HK-2 (cell line): ENCODE results near the gene LORICRIN.
"Not testable (repeated sequence)": the region's sequence is repeated elsewhere in the genome, so short reads cannot be mapped to it uniquely, and the experiment has no call there.

ENCODE experiments used
- DNase-seq: peaks from one replicate; pipeline ENCODE4 v3.0.0-alpha.2; 2018; ENCODE audit not compliant: unreplicated experiment

LORICRIN gene

GRCh38 chr1:153259387-153259786, at the start of gene LORICRIN:
Gene LORICRIN (plus strand): TSS chr1:153259687. CDS start chr1:153260950, 1,263 bp downstream.
- DNase-seq: no peak

- no peak for DNase-seq
Observed at GRCh38 chr1:153210206-153210605, 49.3 kb upstream of the LORICRIN start.

- DNase-seq: no peak
Observed at GRCh38 chr1:153212201-153212600, 47.3 kb upstream of the LORICRIN start.

- no peak for DNase-seq
Observed at GRCh38 chr1:153213519-153213918, 46.0 kb upstream of the LORICRIN start.

GRCh38 chr1:153217212-153217611, 42.3 kb upstream of the LORICRIN start, which contains the start of gene PRR9:
Gene PRR9 (plus strand): TSS chr1:153217584. CDS start chr1:153218145, 561 bp downstream.
- no peak for DNase-seq

- no peak for DNase-seq
Observed at GRCh38 chr1:153217744-153218416, 41.6 kb upstream of the LORICRIN start.

- DNase-seq: no peak
Observed at GRCh38 chr1:153220606-153221303, 38.7 kb upstream of the LORICRIN start.

- DNase-seq: peak; percentile 49
Observed at GRCh38 chr1:153223040-153223891, 36.2 kb upstream of the LORICRIN start.

- DNase-seq: no peak
Observed at GRCh38 chr1:153227810-153228209, 31.7 kb upstream of the LORICRIN start.

- DNase-seq: no peak
Observed at GRCh38 chr1:153228491-153228890, 31.0 kb upstream of the LORICRIN start.

GRCh38 chr1:153229076-153229829, 30.2 kb upstream of the LORICRIN start:
- DNase-seq: not testable (repeated sequence)

GRCh38 chr1:153231363-153231762, 28.1 kb upstream of the LORICRIN start:
- no peak for DNase-seq

GRCh38 chr1:153231785-153232184, 27.7 kb upstream of the LORICRIN start:
- no peak for DNase-seq

- DNase-seq: no peak
Observed at GRCh38 chr1:153232553-153232952, 26.9 kb upstream of the LORICRIN start.

- DNase-seq: no peak
Observed at GRCh38 chr1:153233448-153233847, 26.0 kb upstream of the LORICRIN start.

- no peak for DNase-seq
Observed at GRCh38 chr1:153238527-153238926, 21.0 kb upstream of the LORICRIN start.

GRCh38 chr1:153242160-153242559, 17.3 kb upstream of the LORICRIN start:
- no peak for DNase-seq

GRCh38 chr1:153245466-153245865, 14.0 kb upstream of the LORICRIN start:
- DNase-seq: no peak

- no peak for DNase-seq
Observed at GRCh38 chr1:153246018-153246417, 13.5 kb upstream of the LORICRIN start.

GRCh38 chr1:153246825-153247224, 12.7 kb upstream of the LORICRIN start:
- DNase-seq: no peak

- DNase-seq: no peak
Observed at GRCh38 chr1:153248176-153248879, 11.2 kb upstream of the LORICRIN start.
